Vagina (tissue), 2 donors: ENCODE results near the gene DEFB112.

ENCODE experiments used
- POLR2A ChIP-seq, 2 donors: fragments of 450-650 bp; IDR thresholded peaks; one replicate each; pipeline ENCODE4 v1.6.1; 2017; ENCODE audit warnings: antibody characterized with exemption in 2 of 2, mild to moderate bottlenecking in 2 of 2, moderate library complexity in 2 of 2
- POLR2AphosphoS5 ChIP-seq, 2 donors: sonication (generic); formaldehyde crosslinking; IDR thresholded peaks; one replicate each; pipeline ENCODE4 v1.9.0; 2017; ENCODE audit warnings: antibody characterized with exemption in 2 of 2, mild to moderate bottlenecking in 2 of 2, low read depth in 1 of 2; ENCODE audit not compliant: insufficient read depth in 1 of 2
- TF ChIP-seq, protein P1 (sequence below), 3 experiments: fragments of 450-650 bp in 2 of 3; fragments of 200-600 bp in 1 of 3; sonication (generic) in 1 of 3; IDR thresholded peaks; one replicate each; pipeline ENCODE4 v1.5.1; 2017 to 2019; ENCODE audit warnings: antibody characterized with exemption in 3 of 3, mild to moderate bottlenecking in 2 of 3, moderate library complexity in 2 of 3

DNA sequence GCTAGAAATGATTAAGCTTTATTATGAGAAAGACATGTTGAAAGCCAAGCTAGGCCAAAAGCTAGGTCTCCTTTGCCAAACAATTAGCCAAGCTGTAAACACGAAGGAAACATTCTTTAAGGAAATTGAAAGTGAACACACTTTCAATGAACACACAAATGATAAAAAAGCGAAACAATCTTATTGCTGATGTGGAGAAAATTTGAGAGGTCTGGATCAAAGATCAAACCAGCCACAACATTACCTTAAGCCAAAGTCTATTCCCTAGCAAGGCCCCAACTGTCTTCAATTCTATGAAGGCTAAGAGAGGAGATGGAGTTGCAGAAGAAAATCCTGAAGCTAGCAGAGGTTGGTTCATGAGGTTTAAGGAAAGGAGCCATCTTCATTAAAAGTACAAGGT lies 40.2 kb upstream of the DEFB112 start:
- TF ChIP-seq, protein P1, sequence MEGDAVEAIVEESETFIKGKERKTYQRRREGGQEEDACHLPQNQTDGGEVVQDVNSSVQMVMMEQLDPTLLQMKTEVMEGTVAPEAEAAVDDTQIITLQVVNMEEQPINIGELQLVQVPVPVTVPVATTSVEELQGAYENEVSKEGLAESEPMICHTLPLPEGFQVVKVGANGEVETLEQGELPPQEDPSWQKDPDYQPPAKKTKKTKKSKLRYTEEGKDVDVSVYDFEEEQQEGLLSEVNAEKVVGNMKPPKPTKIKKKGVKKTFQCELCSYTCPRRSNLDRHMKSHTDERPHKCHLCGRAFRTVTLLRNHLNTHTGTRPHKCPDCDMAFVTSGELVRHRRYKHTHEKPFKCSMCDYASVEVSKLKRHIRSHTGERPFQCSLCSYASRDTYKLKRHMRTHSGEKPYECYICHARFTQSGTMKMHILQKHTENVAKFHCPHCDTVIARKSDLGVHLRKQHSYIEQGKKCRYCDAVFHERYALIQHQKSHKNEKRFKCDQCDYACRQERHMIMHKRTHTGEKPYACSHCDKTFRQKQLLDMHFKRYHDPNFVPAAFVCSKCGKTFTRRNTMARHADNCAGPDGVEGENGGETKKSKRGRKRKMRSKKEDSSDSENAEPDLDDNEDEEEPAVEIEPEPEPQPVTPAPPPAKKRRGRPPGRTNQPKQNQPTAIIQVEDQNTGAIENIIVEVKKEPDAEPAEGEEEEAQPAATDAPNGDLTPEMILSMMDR (IDR thresholded peaks at IDR 0.05): no peak
- TF ChIP-seq POLR2AphosphoS5 (IDR thresholded peaks at IDR 0.05; ENCODE audit: insufficient read depth in 1 of 2, low read depth in 1 of 2) (no peak), POLR2A (IDR thresholded peaks at IDR 0.05) (no peak)
